BE2C (cell line): ENCODE results near the gene AEBP1.
A peak's percentile ranks its signal among the peaks of the same experiment; 100 is the strongest.

Experiments used
- DNase-seq: peaks from one replicate; pipeline ENCODE4 v3.0.0-alpha.2; 2020
- H3K27me3 ChIP-seq: fragments of 250-450 bp; sonication (Bioruptor Pico); 2 replicates; pipeline ENCODE4 v1.5.1; 2020; ENCODE audit warnings: mild to moderate bottlenecking
- H3K36me3 ChIP-seq: fragments of 250-450 bp; sonication (Bioruptor Pico); 2 replicates; pipeline ENCODE4 v1.5.1; 2020; ENCODE audit warnings: mild to moderate bottlenecking
- H3K4me1 ChIP-seq: fragments of 250-450 bp; sonication (Bioruptor Pico); 2 replicates; pipeline ENCODE4 v1.5.1; 2020
- H3K4me3 ChIP-seq: 2 replicates; pipeline ENCODE4 v1.5.1; 2011; ENCODE audit warnings: low read depth, low read length
- H3K9me3 ChIP-seq: fragments of 250-450 bp; sonication (Bioruptor Pico); 2 replicates; pipeline ENCODE4 v1.5.1; 2020
- CTCF ChIP-seq: IDR thresholded peaks from 2 replicates; pipeline ENCODE4 v1.5.1; 2012; ENCODE audit warnings: mild to moderate bottlenecking, low read depth, low read length

AEBP1 gene

GRCh38 chr7:44105832-44106231 is 1.7 kb downstream of the AEBP1 start:
- H3K4me3 ChIP-seq, result no peak overlapping the region
- H3K36me3 ChIP-seq, result no peaks in the 10 kb centered on the region
- no peak for DNase-seq

GRCh38 chr7:44106311-44107065 is 2.3 kb downstream of the AEBP1 start:
- no peak overlapping the region for H3K4me3 ChIP-seq
- TF ChIP-seq CTCF, result no peak

More at GRCh38 chr7:44105832-44106231, 1.7 kb downstream of the AEBP1 start:
- Histone ChIP-seq H3K9me3 (no peaks in the 10 kb centered on the region), H3K27me3 (no peaks in the 10 kb centered on the region; the same call in 1 of the 2 replicates), H3K4me1 (peaks cover 3% of the 10 kb centered on the region)
- TF ChIP-seq CTCF, result no peak

GRCh38 chr7:44107116-44107960 is 3.2 kb downstream of the AEBP1 start:
- Histone ChIP-seq H3K27me3 (no peaks in the 10 kb centered on the region; the same call in 1 of the 2 replicates), H3K9me3 (no peaks in the 10 kb centered on the region), H3K4me3 (no peak overlapping the region), H3K4me1 (no peaks in the 10 kb centered on the region), H3K36me3 (no peaks in the 10 kb centered on the region)
- no peak for TF ChIP-seq CTCF
- no peak for DNase-seq

More at GRCh38 chr7:44106311-44107065, 2.3 kb downstream of the AEBP1 start:
- Histone ChIP-seq H3K36me3 (no peaks in the 10 kb centered on the region), H3K9me3 (no peaks in the 10 kb centered on the region), H3K4me1 (no peaks in the 10 kb centered on the region), H3K27me3 (no peaks in the 10 kb centered on the region; the same call in 1 of the 2 replicates)
- DNase-seq, result no peak

- no peaks in the 10 kb centered on the region; the same call in 1 of the 2 replicates for H3K27me3 ChIP-seq
- H3K4me1 ChIP-seq, result no peaks in the 10 kb centered on the region
- H3K9me3 ChIP-seq, result no peaks in the 10 kb centered on the region
- DNase-seq, result no peak
- H3K36me3 ChIP-seq, result no peaks in the 10 kb centered on the region
- TF ChIP-seq CTCF, result no peak
- no peak overlapping the region for H3K4me3 ChIP-seq
These were observed 4.0 kb downstream of the AEBP1 start for GRCh38 chr7:44107961-44108767.

- H3K4me3 ChIP-seq, result no peak overlapping the region
- no peaks in the 10 kb centered on the region for H3K9me3 ChIP-seq
- TF ChIP-seq CTCF, result peak; percentile 12; the same call in 1 of the 2 replicates
- DNase-seq, result no peak
- no peaks in the 10 kb centered on the region for H3K4me1 ChIP-seq
- H3K36me3 ChIP-seq, result peaks cover 3% of the 10 kb centered on the region
- H3K27me3 ChIP-seq, result no peaks in the 10 kb centered on the region
These were observed 4.9 kb downstream of the AEBP1 start for GRCh38 chr7:44108768-44109750.
